SK-N-SH treated with all-trans-retinoic acid at 6 μM for 48 hours (cell line): ENCODE results near the gene PRPF19.

Experiments used
- CREB5 ChIP-seq: fragments of 250-450 bp; sonication (Bioruptor Pico); IDR thresholded peaks from 2 replicates; pipeline ENCODE4 v1.5.1; 2020; ENCODE audit warnings: low read depth, mild to moderate bottlenecking, moderate library complexity
- CSDC2 ChIP-seq: fragments of 250-450 bp; sonication (Bioruptor Pico); IDR thresholded peaks from 2 replicates; pipeline ENCODE4 v1.5.0; 2020; ENCODE audit warnings: mild to moderate bottlenecking, moderate library complexity
- CSRNP3 ChIP-seq: fragments of 250-450 bp; sonication (Bioruptor Pico); IDR thresholded peaks from 2 replicates; pipeline ENCODE4 v1.5.1; 2021; ENCODE audit warnings: mild to moderate bottlenecking, moderate library complexity
- PATZ1 ChIP-seq: fragments of 250-450 bp; sonication (Bioruptor Pico); IDR thresholded peaks from 2 replicates; pipeline ENCODE4 v1.8.0; 2020; ENCODE audit warnings: mild to moderate bottlenecking, moderate library complexity, borderline replicate concordance
- PPARA ChIP-seq: fragments of 250-450 bp; sonication (Bioruptor Pico); IDR thresholded peaks from 2 replicates; pipeline ENCODE4 v1.5.0; 2020; ENCODE audit warnings: mild to moderate bottlenecking, borderline replicate concordance
- RARB ChIP-seq: fragments of 250-450 bp; sonication (Bioruptor Pico); IDR thresholded peaks from 2 replicates; pipeline ENCODE4 v1.8.0; 2021; ENCODE audit warnings: mild to moderate bottlenecking, moderate library complexity
- SNAI2 ChIP-seq: fragments of 250-450 bp; sonication (Bioruptor Pico); IDR thresholded peaks from 2 replicates; pipeline ENCODE4 v1.5.0; 2020; ENCODE audit warnings: mild to moderate bottlenecking, moderate library complexity
- TOX ChIP-seq: fragments of 250-450 bp; sonication (Bioruptor Pico); IDR thresholded peaks from 2 replicates; pipeline ENCODE4 v1.8.0; 2021; ENCODE audit warnings: mild to moderate bottlenecking, moderate library complexity, borderline replicate concordance
- ZC3H10 ChIP-seq: fragments of 250-450 bp; sonication (Bioruptor Pico); IDR thresholded peaks from 2 replicates; pipeline ENCODE4 v1.5.1; 2021; ENCODE audit warnings: mild to moderate bottlenecking, moderate library complexity
- ZFP3 ChIP-seq: fragments of 250-450 bp; sonication (Bioruptor Pico); IDR thresholded peaks from 2 replicates; pipeline ENCODE4 v1.5.0; 2020; ENCODE audit warnings: mild to moderate bottlenecking, moderate library complexity
- ZNF565 ChIP-seq: fragments of 450-650 bp; formaldehyde crosslinking; conservative IDR thresholded peaks from 2 replicates; pipeline ENCODE4 v1.5.0; 2020; ENCODE audit warnings: low read depth, mild to moderate bottlenecking, moderate library complexity
- ZNF70 ChIP-seq: fragments of 450-650 bp; formaldehyde crosslinking; IDR thresholded peaks from 2 replicates; pipeline ENCODE4 v1.5.0; 2020; ENCODE audit warnings: mild to moderate bottlenecking, moderate library complexity
- ZNF8 ChIP-seq: fragments of 450-650 bp; formaldehyde crosslinking; IDR thresholded peaks from 2 replicates; pipeline ENCODE4 v1.5.0; 2020; ENCODE audit warnings: mild to moderate bottlenecking, moderate library complexity

- no peak for TF ChIP-seq ZFP3 (CRISPR knock-in tag)
- TF ChIP-seq ZC3H10: no peak
- TF ChIP-seq CSRNP3 (CRISPR knock-in tag): no peak
- no peak for TF ChIP-seq TOX (CRISPR knock-in tag)
- no peak for TF ChIP-seq SNAI2 (CRISPR knock-in tag)
- no peak for TF ChIP-seq CREB5 (CRISPR knock-in tag)
- TF ChIP-seq PATZ1 (CRISPR knock-in tag): no peak
- no peak for TF ChIP-seq ZNF565 (CRISPR knock-in tag)
- TF ChIP-seq PPARA (CRISPR knock-in tag): no peak
- TF ChIP-seq RARB (CRISPR knock-in tag): no peak
- TF ChIP-seq ZNF70 (CRISPR knock-in tag): no peak
- no peak for TF ChIP-seq CSDC2 (CRISPR knock-in tag)
- TF ChIP-seq ZNF8: no peak
Observed at GRCh38 chr11:60854847-60855725, 51.3 kb downstream of the PRPF19 start.
